ENCODE data around the gene RAB15. TPM values are rescaled to one million over a fixed set of nuclear protein-coding genes. Genes with fewer than 3 reads are reported as not detected.

The RAB15 gene
- 1 to 10 TPM; 1.8 to 6.5 (median 4.0) TPM for polyA plus RNA-seq

DNA sequence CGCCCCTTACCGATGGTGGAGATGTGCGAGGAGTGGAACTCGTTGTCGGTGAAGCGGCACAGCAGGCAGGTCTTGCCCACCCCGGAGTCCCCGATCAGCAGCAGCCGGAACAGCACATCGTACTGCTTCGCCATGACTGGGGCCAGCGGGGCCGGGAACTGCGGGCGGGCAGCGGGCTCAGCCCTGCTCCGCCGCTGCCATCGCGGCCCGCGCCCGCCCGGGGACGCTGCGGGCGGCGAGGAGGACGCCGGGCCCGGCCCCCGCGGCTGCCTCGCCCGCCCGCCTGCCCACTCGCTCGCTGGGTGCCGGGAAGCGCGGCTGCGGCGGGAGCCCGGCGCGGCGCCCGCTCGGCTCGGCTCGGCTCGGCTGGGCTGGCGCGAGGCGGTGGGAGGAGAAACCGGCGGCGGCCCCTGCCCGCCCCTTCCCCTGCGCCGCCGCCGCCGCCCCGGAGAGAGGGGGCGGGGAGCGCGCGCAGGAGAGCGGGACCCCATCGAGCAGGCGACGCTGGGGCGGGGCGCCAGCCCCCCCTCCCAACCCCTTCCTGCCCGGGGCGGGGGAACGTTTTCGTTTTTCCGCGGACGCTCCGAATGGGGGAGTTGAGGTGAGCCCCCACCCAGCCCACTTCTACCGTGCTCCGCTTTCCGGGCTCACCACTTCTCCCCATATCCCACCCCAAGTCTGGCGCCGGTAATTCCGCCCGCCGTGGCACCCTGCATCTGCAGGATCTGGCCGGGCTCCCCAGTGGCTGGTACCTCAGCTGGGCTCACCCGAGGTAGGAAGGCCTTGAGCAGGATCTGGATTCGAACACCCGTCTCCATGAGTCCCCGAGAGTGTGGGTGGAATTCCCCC, at the start of gene RAB15:
Gene RAB15 (minus strand): TSS at position 394 of the 849 bp plus-strand sequence. CDS start 260 bp downstream, at position 134.
- H3K27ac ChIP-seq (ENCODE audit: low read depth, low read length), result no peak within 1 kb of the TSS
- WGBS, 3 donors, result 0 to 1% (median 0%) methylated on average over 62 to 91 of the region's 96 CpGs

DNA sequence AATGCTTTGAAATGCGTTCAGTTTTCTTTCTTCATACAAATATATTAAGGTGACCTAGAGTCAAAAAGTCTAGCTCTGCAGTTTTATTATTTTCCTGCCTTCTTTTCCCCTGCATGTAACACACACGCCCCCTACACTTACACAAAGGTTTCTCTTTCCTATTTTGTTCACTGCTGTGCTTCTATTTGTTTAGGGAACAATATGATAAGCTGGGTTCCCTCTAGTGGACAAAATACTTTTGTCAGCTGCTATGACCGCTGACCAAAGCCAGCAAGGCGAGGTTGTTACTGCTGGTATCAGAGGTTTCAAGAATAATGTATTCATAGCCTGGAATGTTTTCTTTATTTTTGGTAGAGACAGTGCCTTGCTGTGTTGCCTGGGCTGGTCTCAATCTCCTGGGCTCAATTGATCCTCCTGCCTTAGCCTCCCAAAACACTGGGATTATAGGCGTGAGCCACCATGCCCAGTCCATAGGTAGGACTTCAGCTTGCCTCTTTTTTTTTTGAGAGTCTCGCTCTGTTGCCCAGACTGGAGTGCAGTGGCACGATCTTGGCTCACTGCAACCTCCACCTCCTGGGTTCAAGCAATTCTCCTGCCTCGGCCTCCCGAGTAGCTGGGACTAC, 47.9 kb upstream of the RAB15 start:
- WGBS, 3 donors, result 57 to 64% (median 63%) methylated on average over 9 of the region's 9 CpGs
- no peak overlapping the region for H3K27ac ChIP-seq (ENCODE audit: low read depth, low read length)

DNA sequence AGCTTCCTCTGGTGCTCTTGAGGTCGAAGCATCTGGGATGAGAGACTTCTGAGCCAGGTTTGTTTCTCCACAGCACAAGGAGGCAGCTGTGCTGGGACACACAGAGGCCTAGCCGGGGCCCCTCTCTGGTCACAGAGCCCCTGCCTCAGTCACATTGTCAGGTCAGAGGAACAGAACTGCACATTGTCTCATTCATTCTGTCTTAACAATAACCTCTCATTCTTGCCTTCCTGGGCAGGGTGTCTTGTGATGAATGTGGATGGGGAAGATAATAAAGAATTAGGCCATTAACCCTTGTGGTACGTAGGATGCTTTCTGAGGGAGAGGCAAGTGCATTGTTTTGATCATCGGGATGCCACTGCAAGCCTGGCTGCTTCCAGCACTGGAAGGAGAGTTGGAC, 44.3 kb upstream of the RAB15 start:
- H3K27ac ChIP-seq (ENCODE audit: low read depth, low read length), result no peak overlapping the region
- 90 to 92% (median 90%) methylated on average over 4 of the region's 4 CpGs for WGBS, 3 donors

GRCh38 chr14:65015391-65015790, 43.3 kb upstream of the RAB15 start:
- 81 to 94% (median 91%) methylated on average over 3 of the region's 3 CpGs for WGBS, 3 donors
- no peak overlapping the region for H3K27ac ChIP-seq (ENCODE audit: low read depth, low read length)

GRCh38 chr14:65012353-65012752, 40.2 kb upstream of the RAB15 start:
- WGBS, 3 donors, result 64 to 85% (median 84%) methylated on average over 4 of the region's 4 CpGs
- H3K27ac ChIP-seq (ENCODE audit: low read depth, low read length), result no peak overlapping the region

- no peak overlapping the region for H3K27ac ChIP-seq (ENCODE audit: low read depth, low read length)
- WGBS, 3 donors, result 88 to 90% (median 88%) methylated on average over 10 of the region's 10 CpGs
Measured at GRCh38 chr14:65011538-65011937, 39.4 kb upstream of the RAB15 start.

DNA sequence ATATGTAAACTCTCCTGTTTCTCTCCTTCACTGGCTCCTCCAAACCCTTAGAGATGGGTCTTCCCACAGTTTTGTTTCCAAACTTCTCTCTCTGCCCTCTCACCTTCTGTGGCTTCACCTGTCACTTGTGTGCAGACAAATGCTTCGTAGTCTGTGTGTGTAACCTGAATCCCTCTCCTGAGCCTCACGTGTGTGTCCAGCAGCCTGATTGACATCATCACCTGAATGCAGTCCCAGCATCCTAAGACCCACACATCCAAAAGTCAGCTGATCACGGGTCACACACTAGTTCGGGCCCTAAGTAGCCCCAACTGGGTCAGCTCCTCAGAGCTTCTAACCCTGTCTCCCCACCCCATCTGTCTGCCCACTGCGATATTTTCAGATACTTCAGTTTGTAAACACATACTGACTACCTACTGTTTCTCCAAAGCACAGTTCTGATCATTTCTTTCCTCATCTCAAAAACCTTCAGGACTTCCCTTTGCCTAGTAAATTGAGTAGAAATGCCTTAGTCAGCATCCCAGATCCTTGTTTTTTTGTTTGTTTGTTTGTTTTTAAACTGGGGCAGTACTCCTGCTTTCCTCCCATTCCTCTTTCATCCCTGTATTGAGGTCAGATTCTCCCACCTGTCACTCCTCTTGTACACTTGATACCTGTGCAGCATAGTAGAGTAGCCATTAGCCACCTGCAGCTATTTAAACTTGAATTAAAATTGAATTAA, 38.2 kb upstream of the RAB15 start:
- 87 to 96% (median 92%) methylated on average over 5 of the region's 5 CpGs for WGBS, 3 donors
- no peak overlapping the region for H3K27ac ChIP-seq (ENCODE audit: low read depth, low read length)

DNA sequence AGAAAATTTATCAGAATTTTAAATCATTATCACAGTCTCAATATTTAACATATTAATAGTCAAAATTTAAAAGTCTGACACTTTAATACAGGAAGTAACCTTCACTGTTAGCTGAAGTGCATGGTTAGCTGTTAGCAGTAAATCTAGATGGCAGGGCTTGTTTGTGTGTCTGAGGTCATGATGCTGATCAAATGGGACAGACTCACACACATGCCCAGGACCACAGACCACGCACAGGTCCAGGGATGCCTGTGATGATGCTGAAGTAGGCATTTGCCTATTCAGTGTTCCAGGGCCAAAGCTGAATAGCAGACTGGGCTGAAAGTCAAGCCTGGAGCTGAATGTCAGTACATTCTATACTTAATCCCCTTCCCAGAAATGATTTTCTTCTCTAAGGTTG, 35.1 kb upstream of the RAB15 start:
- WGBS, 3 donors, result 88 to 97% (median 91%) methylated on average over 1 of the region's 1 CpG
- no peak overlapping the region for H3K27ac ChIP-seq (ENCODE audit: low read depth, low read length)

DNA sequence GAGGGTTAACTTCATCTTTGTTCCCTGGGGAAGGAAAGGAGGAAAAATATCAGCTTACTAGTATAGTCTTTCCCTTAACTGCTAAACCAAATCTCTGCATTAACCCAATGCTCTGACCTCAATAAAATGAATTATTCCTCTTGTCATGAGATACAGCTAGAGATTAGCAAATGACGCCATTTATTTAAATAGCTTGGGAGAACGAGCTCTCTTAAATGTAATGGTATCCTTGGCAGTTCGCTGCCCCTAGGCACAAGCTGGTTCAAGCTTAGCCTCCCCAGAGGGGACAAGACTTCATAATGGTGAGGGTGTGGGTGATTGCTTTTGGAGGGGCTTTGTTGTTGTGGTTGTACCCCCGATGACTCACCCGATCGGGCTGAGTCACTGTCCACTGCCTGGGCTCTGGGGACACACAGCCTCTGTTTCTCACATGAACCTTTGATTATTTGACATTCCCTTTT, 34.2 kb upstream of the RAB15 start:
- WGBS, 3 donors, result 90 to 92% (median 91%) methylated on average over 6 of the region's 6 CpGs
- H3K27ac ChIP-seq (ENCODE audit: low read depth, low read length), result no peak overlapping the region

GRCh38 chr14:65003394-65003793, 31.3 kb upstream of the RAB15 start:
- no peak overlapping the region for H3K27ac ChIP-seq (ENCODE audit: low read depth, low read length)
- WGBS, 3 donors, result 82 to 100% (median 87%) methylated on average over 2 of the region's 2 CpGs

- WGBS, 3 donors, result 66 to 77% (median 67%) methylated on average over 6 of the region's 6 CpGs
- H3K27ac ChIP-seq (ENCODE audit: low read depth, low read length), result no peak overlapping the region
Measured at GRCh38 chr14:65002586-65003210, 30.6 kb upstream of the RAB15 start.

GRCh38 chr14:65001723-65002122, 29.6 kb upstream of the RAB15 start:
- 89 to 93% (median 92%) methylated on average over 6 of the region's 6 CpGs for WGBS, 3 donors
- H3K27ac ChIP-seq (ENCODE audit: low read depth, low read length), result no peak overlapping the region

DNA sequence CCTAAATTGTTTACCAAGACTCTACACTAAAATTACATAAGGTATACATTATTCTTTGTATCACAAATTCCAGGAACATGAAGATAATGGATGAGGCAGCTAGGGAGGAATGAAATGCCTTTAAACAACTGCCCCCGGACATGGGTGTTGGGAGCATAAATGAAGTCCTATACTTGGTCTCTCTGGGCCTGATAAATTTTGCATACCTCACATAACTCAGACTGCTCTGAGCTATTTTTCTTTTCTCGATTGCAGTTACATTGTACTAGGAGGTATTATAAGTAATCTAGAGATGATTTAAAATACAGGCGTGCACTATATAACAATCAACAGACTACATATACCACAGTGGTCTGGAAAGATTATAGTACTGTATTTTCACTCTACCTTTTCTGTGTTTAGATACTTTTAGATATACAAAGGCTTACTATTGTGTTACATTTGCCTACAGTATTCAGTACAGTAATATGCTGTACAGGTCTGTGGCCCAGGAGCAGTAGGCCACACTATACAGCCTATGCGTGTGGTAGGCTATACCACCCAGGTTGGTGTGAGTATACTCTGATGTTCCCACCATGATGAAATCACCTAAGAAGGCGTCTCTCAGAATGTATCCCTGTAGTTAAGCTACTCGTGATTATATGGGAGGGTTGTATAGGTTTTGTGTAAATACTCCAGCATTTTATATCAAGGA, 28.9 kb upstream of the RAB15 start:
- no peak overlapping the region for H3K27ac ChIP-seq (ENCODE audit: low read depth, low read length)
- WGBS, 3 donors, result 77 to 89% (median 82%) methylated on average over 6 of the region's 6 CpGs

GRCh38 chr14:64998455-64998931, 26.4 kb upstream of the RAB15 start:
- no peak overlapping the region for H3K27ac ChIP-seq (ENCODE audit: low read depth, low read length)

GRCh38 chr14:64997108-64997794, 25.1 kb upstream of the RAB15 start:
- no peak overlapping the region for H3K27ac ChIP-seq (ENCODE audit: low read depth, low read length)
- 80 to 90% (median 86%) methylated on average over 7 of the region's 7 CpGs for WGBS, 3 donors

GRCh38 chr14:64995291-64995690, 23.2 kb upstream of the RAB15 start:
- WGBS, 3 donors, result 93 to 99% (median 96%) methylated on average over 3 of the region's 3 CpGs
- H3K27ac ChIP-seq (ENCODE audit: low read depth, low read length), result no peak overlapping the region

DNA sequence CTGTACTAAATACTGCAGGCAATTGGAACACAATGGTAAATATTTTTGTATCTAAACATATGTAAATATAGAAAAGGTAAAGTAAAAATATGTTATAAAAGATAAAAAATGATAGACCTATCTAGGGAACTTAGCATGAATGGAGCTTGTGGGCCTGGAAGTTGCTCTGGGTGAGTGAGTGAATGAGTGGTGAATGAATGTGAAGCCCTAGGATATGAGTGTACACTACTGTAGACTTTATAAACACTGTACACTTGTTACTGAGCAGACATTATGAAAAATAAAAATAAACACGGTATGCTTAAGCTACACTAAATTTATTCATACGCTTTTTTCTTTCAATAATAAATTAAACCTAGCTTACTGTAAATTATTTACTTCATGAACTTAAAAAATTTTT, 22.4 kb upstream of the RAB15 start:
- H3K27ac ChIP-seq (ENCODE audit: low read depth, low read length), result no peak overlapping the region
- 95 to 97% (median 97%) methylated on average over 2 of the region's 2 CpGs for WGBS, 3 donors

Data from adipose tissue (tissue), 3 donors.